ENCODE data around the gene LCE6A. TPM values are rescaled to one million over a fixed set of nuclear protein-coding genes. Genes with fewer than 3 reads are reported as not detected.

LCE6A gene
- total and polyA plus RNA-seq, 11 donors = not detected

- intact Hi-C loops (cut with DNase I) = no loop called here
Measured at GRCh38 chr1:152858062-152858461, 15.4 kb downstream of the LCE6A start.

GRCh38 chr1:152859696-152860095 lies 17.0 kb downstream of the LCE6A start, which contains the start of gene LCE7A:
Gene LCE7A, plus strand, starts transcription at chr1:152859996. Its CDS starts 702 bp downstream, at chr1:152860698.
- Histone ChIP-seq H3K4me1 (no peaks in the 10 kb centered on the region), H3K27me3 (peaks cover 0 to 10% (median 0%) of the 10 kb centered on the region in 9 donors), H3K27ac (no peak within 1 kb of the TSS), H3K4me3 (no peak within 1 kb of the TSS), H3K36me3 (no peaks in the 10 kb centered on the region), H3K9me3 (no peaks in the 10 kb centered on the region)
- TF ChIP-seq CTCF (IDR thresholded peaks at IDR 0.05) (no peak), POLR2A (IDR thresholded peaks at IDR 0.05) (no peak)
- no peak for ATAC-seq
- no peak for DNase-seq
- intact Hi-C loops (cut with DNase I) = no loop called here
- WGBS, 4 donors = 74 to 84% (median 80%) methylated on average over 3 of the region's 3 CpGs

More at GRCh38 chr1:152858062-152858461, 15.4 kb downstream of the LCE6A start:
- no peak overlapping the region for H3K27ac ChIP-seq
- ATAC-seq (no peak), DNase-seq (no peak)
- WGBS, 4 donors = 40 to 56% (median 49%) methylated on average over 1 of the region's 1 CpG
- H3K36me3 ChIP-seq = no peaks in the 10 kb centered on the region
- H3K9me3 ChIP-seq = no peaks in the 10 kb centered on the region
- no peaks in the 10 kb centered on the region for H3K4me1 ChIP-seq
- peaks cover 0 to 10% (median 0%) of the 10 kb centered on the region in 9 donors for H3K27me3 ChIP-seq
- no peak for TF ChIP-seq POLR2A (IDR thresholded peaks at IDR 0.05)
- no peak for TF ChIP-seq CTCF (IDR thresholded peaks at IDR 0.05)
- no peak overlapping the region for H3K4me3 ChIP-seq

- Histone ChIP-seq H3K4me1 (no peaks in the 10 kb centered on the region), H3K9me3 (no peaks in the 10 kb centered on the region), H3K27me3 (peaks cover 0 to 10% (median 0%) of the 10 kb centered on the region in 9 donors), H3K27ac (no peak overlapping the region), H3K4me3 (no peak overlapping the region), H3K36me3 (no peaks in the 10 kb centered on the region)
- intact Hi-C loops (cut with DNase I) = no loop called here
- WGBS, 4 donors = 51 to 64% (median 62%) methylated on average over 3 of the region's 3 CpGs
- DNase-seq (no peak), ATAC-seq (no peak)
- TF ChIP-seq POLR2A (IDR thresholded peaks at IDR 0.05) (no peak), CTCF (IDR thresholded peaks at IDR 0.05) (no peak)
Measured at GRCh38 chr1:152860129-152860528, 17.5 kb downstream of the LCE6A start.

GRCh38 chr1:152861374-152861773 lies 18.7 kb downstream of the LCE6A start:
- H3K27ac ChIP-seq = no peak overlapping the region
- intact Hi-C loops (cut with DNase I) = no loop called here
- no peaks in the 10 kb centered on the region for H3K36me3 ChIP-seq
- H3K4me1 ChIP-seq = no peaks in the 10 kb centered on the region
- no peak overlapping the region for H3K4me3 ChIP-seq
- DNase-seq = no peak
- peaks cover 0 to 10% (median 0%) of the 10 kb centered on the region in 9 donors for H3K27me3 ChIP-seq
- H3K9me3 ChIP-seq = no peaks in the 10 kb centered on the region
- TF ChIP-seq CTCF (IDR thresholded peaks at IDR 0.05) = no peak
- no peak for TF ChIP-seq POLR2A (IDR thresholded peaks at IDR 0.05)
- ATAC-seq = no peak
- WGBS, 4 donors = 58 to 71% (median 65%) methylated on average over 4 of the region's 4 CpGs
